ENCODE data around the gene TACSTD2. TPM values are rescaled to one million over a fixed set of nuclear protein-coding genes. Genes with fewer than 3 reads are reported as not detected.

The TACSTD2 gene
- total RNA-seq: 0.22 and 0.53 TPM in 2 replicates

GRCh38 chr1:58576727-58577653, at the start of gene TACSTD2:
TACSTD2 (minus strand) TSS chr1:58577252; CDS start chr1:58577156, 96 bp downstream.

GRCh38 chr1:58546520-58547308, 30.3 kb downstream of the TACSTD2 start, which contains the start of gene OMA1:
OMA1 (minus strand) TSS chr1:58546726; CDS start chr1:58539294, 7,432 bp downstream.

Other genes with a start within 250 kb of the TACSTD2 start
- 11.8 and 17.5 TPM in 2 replicates for gene OMA1, start 30.5 kb downstream of the TACSTD2 start, total RNA-seq
- gene MYSM1, start 122.8 kb upstream of the TACSTD2 start, total RNA-seq: 57.0 and 64.7 TPM in 2 replicates
- 138 and 154 TPM in 2 replicates for gene JUN, start 206.8 kb upstream of the TACSTD2 start, total RNA-seq

Data from thoracic aorta endothelial cell (primary cell).